NCI-H345 treated with DMSO at 0.1 percent for 48 hours (cell line): ENCODE data around the gene ZNG1F.
"Not testable (repeated sequence)": the region's sequence is repeated elsewhere in the genome, so short reads cannot be mapped to it uniquely, and the experiment has no call there.

ENCODE experiments used
- DNase-seq: peaks from one replicate; lab custom pipeline; 2025; ENCODE audit not compliant: unreplicated experiment; lab: John Stamatoyannopoulos, UW

The ZNG1F gene

GRCh38 chr9:41087157-41087780 is 101.8 kb downstream of the ZNG1F start:
- DNase-seq: not testable (repeated sequence)

- DNase-seq: not testable (repeated sequence)
Observed at GRCh38 chr9:41086685-41087084, 102.4 kb downstream of the ZNG1F start.

- DNase-seq: not testable (repeated sequence)
Observed at GRCh38 chr9:41086215-41086614, 102.9 kb downstream of the ZNG1F start.

- not testable (repeated sequence) for DNase-seq
Observed at GRCh38 chr9:41082358-41082757, 106.8 kb downstream of the ZNG1F start.
